ENCODE data around the gene NDFIP2.

- no peak for TF ChIP-seq CTCF (IDR thresholded peaks at IDR 0.05 in 8 of 11, conservative IDR thresholded peaks at IDR 0.05 in 3 of 11)
- no peak for TF ChIP-seq POLR2A (IDR thresholded peaks at IDR 0.05)
Observed at GRCh38 chr13:79604752-79605151, 123.8 kb downstream of the NDFIP2 start.

Data from spleen (tissue), 7 donors.